Liver (tissue), 9 donors: ENCODE data around the gene ZNF664. TPM values are rescaled to one million over a fixed set of nuclear protein-coding genes. Genes with fewer than 3 reads are reported as not detected.

Experiments used
- DNase-seq: peaks from one replicate; pipeline ENCODE4 v3.0.0-alpha.2; 2017; ENCODE audit warnings: low spot score
- H3K27ac ChIP-seq, 2 donors: one replicate each; pipeline ENCODE4 v1.7.0; 2013; ENCODE audit warnings: inconsistent platforms in 2 of 2, low read length in 2 of 2, control low read depth in 1 of 2, low read depth in 1 of 2, mild to moderate bottlenecking in 1 of 2
- H3K27me3 ChIP-seq, 4 donors: one replicate each; pipeline versions ENCODE4 v1.6.1 to v1.7.0; 2013; ENCODE audit warnings: low read length in 3 of 4, inconsistent platforms in 1 of 4, mild to moderate bottlenecking in 1 of 4, moderate library complexity in 1 of 4; ENCODE audit not compliant: control insufficient read depth in 4 of 4, insufficient read depth in 4 of 4
- H3K36me3 ChIP-seq, 4 donors: one replicate each; pipeline versions ENCODE4 v1.6.1 to v1.7.0; 2013; ENCODE audit warnings: low read length in 3 of 4, mild to moderate bottlenecking in 3 of 4, low read depth in 1 of 4, moderate library complexity in 1 of 4; ENCODE audit not compliant: control insufficient read depth in 4 of 4, insufficient read depth in 3 of 4
- H3K4me1 ChIP-seq, 4 donors: one replicate each; pipeline versions ENCODE4 v1.6.1 to v1.7.0; 2013; ENCODE audit warnings: low read length in 3 of 4, mild to moderate bottlenecking in 3 of 4, moderate library complexity in 1 of 4; ENCODE audit not compliant: control insufficient read depth in 4 of 4, insufficient read depth in 4 of 4
- H3K4me3 ChIP-seq, 3 donors: one replicate each; pipeline versions ENCODE4 v1.6.1 to v1.7.0; 2013; ENCODE audit warnings: low read length in 3 of 3, control low read depth in 1 of 3, low read depth in 1 of 3, mild to moderate bottlenecking in 1 of 3
- H3K9ac ChIP-seq, 2 donors: one replicate each; pipeline ENCODE4 v1.7.0; 2013; ENCODE audit warnings: low read length in 2 of 2, mild to moderate bottlenecking in 2 of 2, moderate library complexity in 2 of 2, control low read depth in 1 of 2, low read depth in 1 of 2
- H3K9me3 ChIP-seq, 4 donors: one replicate each; pipeline versions ENCODE4 v1.6.1 to v1.7.0; 2013; ENCODE audit warnings: low read length in 3 of 4; ENCODE audit not compliant: control insufficient read depth in 4 of 4
- ATF3 ChIP-seq: IDR thresholded peaks from 2 replicates; pipeline ENCODE4 v1.6.1; 2016; ENCODE audit warnings: antibody characterized with exemption
- CTCF ChIP-seq: fragments of 150-350 bp; IDR thresholded peaks from 2 replicates; pipeline ENCODE4 v1.5.1; 2017; ENCODE audit warnings: improper control_type of control experiment, low read depth, low read length; ENCODE audit not compliant: missing input control
- FOXA1 ChIP-seq: IDR thresholded peaks from 2 replicates; pipeline ENCODE4 v1.6.1; 2016; ENCODE audit warnings: antibody characterized with exemption
- FOXA2 ChIP-seq: IDR thresholded peaks from 2 replicates; pipeline ENCODE4 v1.6.1; 2016; ENCODE audit warnings: antibody characterized with exemption
- GABPA ChIP-seq, 2 donors: IDR thresholded peaks in 1 of 2; conservative IDR thresholded peaks in 1 of 2; 2 replicates each; pipeline ENCODE4 v1.6.1; 2016; ENCODE audit warnings: antibody characterized with exemption in 2 of 2, mild to moderate bottlenecking in 1 of 2, moderate library complexity in 1 of 2
- HNF4A ChIP-seq, 2 donors: conservative IDR thresholded peaks; 2 replicates each; pipeline ENCODE4 v1.6.1; 2016; ENCODE audit warnings: antibody characterized with exemption in 2 of 2, mild to moderate bottlenecking in 2 of 2
- HNF4G ChIP-seq: IDR thresholded peaks from 2 replicates; pipeline ENCODE4 v1.6.1; 2016; ENCODE audit warnings: antibody characterized with exemption
- JUND ChIP-seq, 2 donors: IDR thresholded peaks; 2 replicates each; pipeline ENCODE4 v1.6.1; 2016; ENCODE audit warnings: antibody characterized with exemption in 2 of 2
- NR2F2 ChIP-seq: IDR thresholded peaks from 2 replicates; pipeline ENCODE4 v1.6.1; 2016; ENCODE audit warnings: antibody characterized with exemption
- RAD21 ChIP-seq, 2 donors: IDR thresholded peaks; 2 replicates each; pipeline ENCODE4 v1.6.1; 2016; ENCODE audit warnings: antibody characterized with exemption in 2 of 2, mild to moderate bottlenecking in 2 of 2
- RXRA ChIP-seq, 2 donors: IDR thresholded peaks; 2 replicates each; pipeline ENCODE4 v1.6.1; 2017 to 2018; ENCODE audit warnings: antibody characterized with exemption in 2 of 2, mild to moderate bottlenecking in 1 of 2
- SP1 ChIP-seq: IDR thresholded peaks from 2 replicates; pipeline ENCODE4 v1.6.1; 2018; ENCODE audit warnings: antibody characterized with exemption, mild to moderate bottlenecking
- TAF1 ChIP-seq: conservative IDR thresholded peaks from 2 replicates; pipeline ENCODE4 v1.6.1; 2016; ENCODE audit warnings: antibody characterized with exemption, mild to moderate bottlenecking
- ZBTB33 ChIP-seq: IDR thresholded peaks from 2 replicates; pipeline ENCODE4 v1.6.1; 2016; ENCODE audit warnings: antibody characterized with exemption
- WGBS: extraction: QIAGEN DNeasy Blood & Tissue Kit; methylation state at CpG from one replicate; pipeline ENCODE4 v1.1.7; 2013; 5-methylcytosine and 5-hydroxymethylcytosine counted together
- polyA plus RNA-seq, 2 donors: library from polyadenylated mRNA; stranded (reverse) in 1 of 2; unstranded in 1 of 2; fragments of 200-250 nt in 1 of 2; fragments of >200 nt in 1 of 2; fragmentation: Nextera tagmentation in 1 of 2; extraction: Ambion mirVana in 1 of 2; gene quantifications; one replicate each; pipeline versions ENCODE4 v1.2.1 to v1.2.3, GENCODE V29; 2013 to 2015
- total RNA-seq, 2 donors: library from RNA; depleted of rRNA; stranded (reverse); fragments of >200 nt; gene quantifications; one replicate each; pipeline ENCODE4 v1.2.3, GENCODE V29; 2014
- TF ChIP-seq, protein P1 (sequence below): IDR thresholded peaks from 2 replicates; pipeline ENCODE4 v1.6.1; 2016; ENCODE audit warnings: antibody characterized with exemption
- TF ChIP-seq, protein P2 (sequence below): IDR thresholded peaks from 2 replicates; pipeline ENCODE4 v1.6.1; 2016; ENCODE audit warnings: antibody characterized with exemption, mild to moderate bottlenecking
- donor health status: healthy.
- donor health status: healthy.
- donor health status: healthy.
- donor health status: healthy.
- donor health status: healthy.

Gene ZNF664
- total and polyA plus RNA-seq, 4 donors, result 7.2 to 40.3 (median 29.6) TPM

GRCh38 chr12:124049451-124050094 lies 76.6 kb downstream of the ZNF664 start:
- Histone ChIP-seq H3K36me3 (no peaks in the 10 kb centered on the region), H3K27ac (no peak overlapping the region), H3K27me3 (no peaks in the 10 kb centered on the region), H3K9ac (no peak overlapping the region), H3K4me3 (no peak overlapping the region), H3K4me1 (no peaks in the 10 kb centered on the region), H3K9me3 (peaks cover 0 to 18% (median 3%) of the 10 kb centered on the region in 4 donors)
- 88% methylated on average over 6 of the region's 6 CpGs for WGBS
- no peak for TF ChIP-seq HNF4G
- TF ChIP-seq RXRA (IDR thresholded peaks at IDR 0.05), result no peak
- no peak for TF ChIP-seq ZBTB33
- TF ChIP-seq TAF1, result no peak
- no peak for TF ChIP-seq HNF4A (conservative IDR thresholded peaks at IDR 0.05)
- TF ChIP-seq NR2F2, result no peak
- no peak for TF ChIP-seq JUND (IDR thresholded peaks at IDR 0.05)
- no peak for TF ChIP-seq GABPA (IDR thresholded peaks at IDR 0.05 in 1 of 2, conservative IDR thresholded peaks at IDR 0.05 in 1 of 2)
- TF ChIP-seq CTCF, result no peak
- TF ChIP-seq RAD21 (IDR thresholded peaks at IDR 0.05), result no peak
- TF ChIP-seq, protein P1, sequence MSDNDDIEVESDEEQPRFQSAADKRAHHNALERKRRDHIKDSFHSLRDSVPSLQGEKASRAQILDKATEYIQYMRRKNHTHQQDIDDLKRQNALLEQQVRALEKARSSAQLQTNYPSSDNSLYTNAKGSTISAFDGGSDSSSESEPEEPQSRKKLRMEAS, result no peak
- TF ChIP-seq, protein P2, sequence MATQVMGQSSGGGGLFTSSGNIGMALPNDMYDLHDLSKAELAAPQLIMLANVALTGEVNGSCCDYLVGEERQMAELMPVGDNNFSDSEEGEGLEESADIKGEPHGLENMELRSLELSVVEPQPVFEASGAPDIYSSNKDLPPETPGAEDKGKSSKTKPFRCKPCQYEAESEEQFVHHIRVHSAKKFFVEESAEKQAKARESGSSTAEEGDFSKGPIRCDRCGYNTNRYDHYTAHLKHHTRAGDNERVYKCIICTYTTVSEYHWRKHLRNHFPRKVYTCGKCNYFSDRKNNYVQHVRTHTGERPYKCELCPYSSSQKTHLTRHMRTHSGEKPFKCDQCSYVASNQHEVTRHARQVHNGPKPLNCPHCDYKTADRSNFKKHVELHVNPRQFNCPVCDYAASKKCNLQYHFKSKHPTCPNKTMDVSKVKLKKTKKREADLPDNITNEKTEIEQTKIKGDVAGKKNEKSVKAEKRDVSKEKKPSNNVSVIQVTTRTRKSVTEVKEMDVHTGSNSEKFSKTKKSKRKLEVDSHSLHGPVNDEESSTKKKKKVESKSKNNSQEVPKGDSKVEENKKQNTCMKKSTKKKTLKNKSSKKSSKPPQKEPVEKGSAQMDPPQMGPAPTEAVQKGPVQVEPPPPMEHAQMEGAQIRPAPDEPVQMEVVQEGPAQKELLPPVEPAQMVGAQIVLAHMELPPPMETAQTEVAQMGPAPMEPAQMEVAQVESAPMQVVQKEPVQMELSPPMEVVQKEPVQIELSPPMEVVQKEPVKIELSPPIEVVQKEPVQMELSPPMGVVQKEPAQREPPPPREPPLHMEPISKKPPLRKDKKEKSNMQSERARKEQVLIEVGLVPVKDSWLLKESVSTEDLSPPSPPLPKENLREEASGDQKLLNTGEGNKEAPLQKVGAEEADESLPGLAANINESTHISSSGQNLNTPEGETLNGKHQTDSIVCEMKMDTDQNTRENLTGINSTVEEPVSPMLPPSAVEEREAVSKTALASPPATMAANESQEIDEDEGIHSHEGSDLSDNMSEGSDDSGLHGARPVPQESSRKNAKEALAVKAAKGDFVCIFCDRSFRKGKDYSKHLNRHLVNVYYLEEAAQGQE, result no peak
- no peak for TF ChIP-seq SP1
- no peak for TF ChIP-seq FOXA1
- no peak for TF ChIP-seq FOXA2
- TF ChIP-seq ATF3, result no peak
- DNase-seq, result no peak
